Endodermal cell (in vitro differentiated cells): ENCODE results near the gene GPS2. TPM values are rescaled to one million over a fixed set of nuclear protein-coding genes. Genes with fewer than 3 reads are reported as not detected.

Source experiments
- DNase-seq: peaks from one replicate; pipeline ENCODE4 v3.0.0-alpha.2; 2017
- H3K27ac ChIP-seq: 2 replicates; pipeline ENCODE4 v1.5.1; 2013; ENCODE audit warnings: mild to moderate bottlenecking, low read depth, low read length, moderate library complexity
- H3K27me3 ChIP-seq: 2 replicates; pipeline ENCODE4 v1.6.1; 2013; ENCODE audit warnings: mild to moderate bottlenecking, low read length, moderate library complexity; ENCODE audit not compliant: insufficient read depth, control insufficient read depth, poor library complexity, severe bottlenecking
- H3K36me3 ChIP-seq: 2 replicates; pipeline ENCODE4 v1.7.0; 2013; ENCODE audit warnings: mild to moderate bottlenecking, low read length, moderate library complexity; ENCODE audit not compliant: control insufficient read depth, insufficient read depth
- H3K4me1 ChIP-seq: one replicate; pipeline ENCODE4 v1.7.0; 2013; ENCODE audit warnings: low read length; ENCODE audit not compliant: control insufficient read depth, insufficient read depth
- H3K4me3 ChIP-seq: 2 replicates; pipeline ENCODE4 v1.5.1; 2013; ENCODE audit warnings: mild to moderate bottlenecking, low read length, moderate library complexity
- H3K9ac ChIP-seq: 2 replicates; pipeline ENCODE4 v1.6.1; 2013; ENCODE audit warnings: mild to moderate bottlenecking, low read length, moderate library complexity; ENCODE audit not compliant: poor library complexity, severe bottlenecking; ENCODE audit errors: extremely low read depth
- H3K9me3 ChIP-seq: 2 replicates; pipeline ENCODE4 v1.6.1; 2013; ENCODE audit warnings: mild to moderate bottlenecking, low read length, moderate library complexity; ENCODE audit not compliant: control insufficient read depth
- H3K27ac Mint-ChIP-seq: 2 replicates; pipeline ENCODE4 v1.8.0; 2020; ENCODE audit warnings: mixed read lengths
- H3K27me3 Mint-ChIP-seq: 2 replicates; pipeline ENCODE4 v1.8.0; 2021; ENCODE audit warnings: mild to moderate bottlenecking, mixed read lengths; ENCODE audit not compliant: insufficient read depth
- H3K36me3 Mint-ChIP-seq: 2 replicates; pipeline ENCODE4 v1.8.0; 2020; ENCODE audit warnings: low read depth, mixed read lengths
- H3K4me1 Mint-ChIP-seq: 2 replicates; pipeline ENCODE4 v1.8.0; 2020; ENCODE audit warnings: mixed read lengths
- H3K4me3 Mint-ChIP-seq: 2 replicates; pipeline ENCODE4 v1.8.0; 2020; ENCODE audit warnings: mild to moderate bottlenecking, moderate library complexity, mixed read lengths
- H3K9me3 Mint-ChIP-seq: 2 replicates; pipeline ENCODE4 v1.8.0; 2020; ENCODE audit warnings: mild to moderate bottlenecking, mixed read lengths
- WGBS, 2 experiments: methylation state at CpG; one replicate each; pipeline versions ENCODE4 v1.1.5 to v1.1.7; 2013; ENCODE audit warnings: missing lambda C conversion rate in 2 of 2, mixed read lengths in 1 of 2; ENCODE audit not compliant: insufficient coverage in 1 of 2, insufficient read length in 1 of 2; 5-methylcytosine and 5-hydroxymethylcytosine counted together
- total RNA-seq, 2 donors: library from RNA; stranded (reverse); fragmentation: NEBNext Ultra II Directional in 1 of 2; extraction: Animal tissue kit (Norgen Biotek cat#: 25700) in 1 of 2; gene quantifications; 2 replicates in 1 of 2; 3 replicates in 1 of 2; pipeline ENCODE4 v1.2.1, GENCODE V29; 2021
- TF ChIP-seq, protein P1 (sequence below): fragments of 200-600 bp; sonication (generic); conservative IDR thresholded peaks from 2 replicates; pipeline ENCODE4 v1.5.0; 2021; ENCODE audit warnings: antibody characterized with exemption, mild to moderate bottlenecking

Gene GPS2
- total RNA-seq, 2 donors from 2014 or later = 43.6 to 47.2 TPM

DNA sequence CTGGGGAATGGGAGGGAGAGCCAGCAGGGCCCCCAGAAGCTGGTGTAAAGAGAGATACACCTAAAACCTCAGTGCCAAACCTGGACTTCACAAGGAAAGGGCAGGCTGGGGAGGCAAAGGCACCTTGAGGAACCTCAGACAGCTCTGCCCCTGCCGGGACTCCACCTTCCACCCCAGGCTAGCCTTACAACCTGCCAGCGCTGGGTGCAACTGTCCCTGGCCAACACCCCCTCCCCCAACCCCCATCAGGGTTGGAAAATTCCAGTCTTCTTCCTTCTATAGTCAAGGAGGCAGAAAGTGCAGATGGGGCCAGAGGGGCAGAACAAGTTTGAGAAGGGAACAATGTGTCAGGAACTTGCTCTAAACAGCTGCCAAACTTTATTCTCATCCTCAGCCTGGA, 23.0 kb downstream of the GPS2 start:
- TF ChIP-seq, protein P1, sequence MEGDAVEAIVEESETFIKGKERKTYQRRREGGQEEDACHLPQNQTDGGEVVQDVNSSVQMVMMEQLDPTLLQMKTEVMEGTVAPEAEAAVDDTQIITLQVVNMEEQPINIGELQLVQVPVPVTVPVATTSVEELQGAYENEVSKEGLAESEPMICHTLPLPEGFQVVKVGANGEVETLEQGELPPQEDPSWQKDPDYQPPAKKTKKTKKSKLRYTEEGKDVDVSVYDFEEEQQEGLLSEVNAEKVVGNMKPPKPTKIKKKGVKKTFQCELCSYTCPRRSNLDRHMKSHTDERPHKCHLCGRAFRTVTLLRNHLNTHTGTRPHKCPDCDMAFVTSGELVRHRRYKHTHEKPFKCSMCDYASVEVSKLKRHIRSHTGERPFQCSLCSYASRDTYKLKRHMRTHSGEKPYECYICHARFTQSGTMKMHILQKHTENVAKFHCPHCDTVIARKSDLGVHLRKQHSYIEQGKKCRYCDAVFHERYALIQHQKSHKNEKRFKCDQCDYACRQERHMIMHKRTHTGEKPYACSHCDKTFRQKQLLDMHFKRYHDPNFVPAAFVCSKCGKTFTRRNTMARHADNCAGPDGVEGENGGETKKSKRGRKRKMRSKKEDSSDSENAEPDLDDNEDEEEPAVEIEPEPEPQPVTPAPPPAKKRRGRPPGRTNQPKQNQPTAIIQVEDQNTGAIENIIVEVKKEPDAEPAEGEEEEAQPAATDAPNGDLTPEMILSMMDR = no peak
- H3K9me3 ChIP-seq = no peaks in the 10 kb centered on the region
- no peaks in the 10 kb centered on the region for H3K36me3 Mint-ChIP-seq
- no peaks in the 10 kb centered on the region for H3K9me3 Mint-ChIP-seq
- H3K4me1 ChIP-seq = no peaks in the 10 kb centered on the region
- H3K9ac ChIP-seq = no peak overlapping the region
- H3K27me3 Mint-ChIP-seq = peaks cover 71% of the 10 kb centered on the region
- no peak overlapping the region for H3K4me3 ChIP-seq
- no peak for DNase-seq
- 100% methylated on average over 2 of the region's 2 CpGs; no CpG with 5 or more reads in 1 of the 2 experiments for WGBS, 2 experiments
- H3K27me3 ChIP-seq = peaks cover 54% of the 10 kb centered on the region
- H3K4me1 Mint-ChIP-seq = peaks cover 3% of the 10 kb centered on the region
- no peak overlapping the region for H3K27ac Mint-ChIP-seq
- no peaks in the 10 kb centered on the region for H3K36me3 ChIP-seq
- no peak overlapping the region for H3K4me3 Mint-ChIP-seq
- no peak overlapping the region for H3K27ac ChIP-seq

DNA sequence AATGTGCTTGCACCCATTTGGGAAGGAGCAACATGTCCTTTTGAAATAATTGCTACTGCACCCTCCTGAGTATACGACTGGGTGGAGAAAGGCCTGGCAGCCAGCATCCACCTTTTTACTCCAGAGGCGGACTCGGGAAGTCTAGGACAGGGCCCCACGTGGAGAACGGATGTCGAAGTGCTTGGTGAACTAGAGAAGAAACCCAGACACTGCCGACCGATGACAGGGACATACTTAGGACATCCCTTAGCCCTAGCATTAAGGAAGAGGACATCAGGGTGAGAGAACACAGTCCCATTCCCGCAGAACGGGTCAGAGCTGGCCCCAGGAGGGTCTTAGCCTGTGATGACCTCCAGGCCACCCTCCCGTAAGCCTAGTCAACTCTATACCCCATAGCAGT, 24.5 kb downstream of the GPS2 start:
- no peak for DNase-seq
- H3K4me1 ChIP-seq = no peaks in the 10 kb centered on the region
- TF ChIP-seq, protein P1 = no peak
- WGBS, 2 experiments = 87 to 89% methylated on average over 9 to 11 of the region's 11 CpGs
- H3K27me3 Mint-ChIP-seq = peaks cover 60% of the 10 kb centered on the region
- H3K27ac ChIP-seq = no peak overlapping the region
- no peak overlapping the region for H3K4me3 ChIP-seq
- no peaks in the 10 kb centered on the region for H3K9me3 Mint-ChIP-seq
- no peak overlapping the region for H3K9ac ChIP-seq
- no peaks in the 10 kb centered on the region for H3K36me3 ChIP-seq
- no peaks in the 10 kb centered on the region for H3K9me3 ChIP-seq
- no peaks in the 10 kb centered on the region for H3K36me3 Mint-ChIP-seq
- peaks cover 41% of the 10 kb centered on the region for H3K27me3 ChIP-seq
- no peak overlapping the region for H3K4me3 Mint-ChIP-seq
- H3K4me1 Mint-ChIP-seq = peaks cover 3% of the 10 kb centered on the region
- no peak overlapping the region for H3K27ac Mint-ChIP-seq

DNA sequence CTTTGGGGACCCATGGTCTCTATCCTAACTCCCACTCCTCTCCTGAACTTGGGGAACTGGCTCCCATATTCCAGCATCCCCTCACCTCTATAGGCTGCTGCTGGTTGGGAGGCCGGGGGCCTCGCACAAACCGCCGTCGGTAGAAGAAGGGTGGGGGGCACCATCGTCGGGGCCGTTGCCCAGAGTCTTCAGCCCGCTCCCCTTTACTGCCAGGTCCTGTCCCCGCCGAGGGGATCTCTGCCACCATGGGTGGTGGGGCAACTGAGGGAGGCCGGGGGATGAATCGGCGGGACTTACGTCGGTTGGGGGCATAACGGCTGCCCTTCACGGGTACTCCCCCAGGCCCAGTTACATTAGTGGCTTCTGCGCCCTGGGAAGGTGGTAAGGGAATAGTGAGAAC, 25.0 kb downstream of the GPS2 start:
- WGBS, 2 experiments = 93 to 95% methylated on average over 4 to 19 of the region's 19 CpGs
- TF ChIP-seq, protein P1 = no peak
- Histone ChIP-seq H3K4me1 (no peaks in the 10 kb centered on the region), H3K9me3 (no peaks in the 10 kb centered on the region), H3K36me3 (no peaks in the 10 kb centered on the region), H3K27me3 (peaks cover 36% of the 10 kb centered on the region), H3K27ac (no peak overlapping the region), H3K9ac (no peak overlapping the region), H3K4me3 (no peak overlapping the region)
- H3K36me3 Mint-ChIP-seq = no peaks in the 10 kb centered on the region
- H3K9me3 Mint-ChIP-seq = no peaks in the 10 kb centered on the region
- H3K27me3 Mint-ChIP-seq = peaks cover 55% of the 10 kb centered on the region
- H3K4me3 Mint-ChIP-seq = no peak overlapping the region
- no peak overlapping the region for H3K27ac Mint-ChIP-seq
- DNase-seq = no peak
- H3K4me1 Mint-ChIP-seq = peaks cover 3% of the 10 kb centered on the region
